Measurements from ENCODE around the gene TMEM178B. TPM values are rescaled to one million over a fixed set of nuclear protein-coding genes. Genes with fewer than 3 reads are reported as not detected.

Gene TMEM178B
- total RNA-seq, 6 experiments from 2014 or later = under 0.01 to 0.53 (median 0.13) TPM; not detected in 2

DNA sequence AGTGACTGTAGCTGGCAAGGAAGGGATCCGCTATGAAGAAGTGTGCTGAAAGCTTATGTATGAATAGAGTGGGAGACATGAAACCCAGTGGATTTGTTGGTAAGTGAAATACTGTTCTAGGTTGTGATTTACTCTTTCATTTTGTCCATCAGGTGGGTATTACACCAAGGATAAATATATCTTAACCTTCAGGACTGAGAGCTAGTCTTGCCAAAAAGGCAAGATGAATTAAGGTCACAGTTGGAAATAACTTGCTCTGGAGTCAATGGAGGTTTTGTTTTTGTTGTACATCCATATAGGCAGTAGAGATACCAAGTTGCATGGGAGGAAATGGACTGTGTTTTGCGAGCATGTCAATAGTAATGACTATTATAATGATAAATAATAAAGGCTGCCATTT, 190.6 kb downstream of the TMEM178B start:
- no peak overlapping the region for H3K4me3 ChIP-seq
- WGBS (ENCODE audit: insufficient coverage, low coverage, low lambda C conversion rate, missing lambda C conversion rate) = 71% methylated on average over 2 of the region's 2 CpGs
- H3K36me3 ChIP-seq = no peaks in the 10 kb centered on the region
- no peak overlapping the region for H3K27ac ChIP-seq
- no peaks in the 10 kb centered on the region for H3K4me1 ChIP-seq
- intact Hi-C loops (cut with DNase I) = no loop called here
- ATAC-seq = no peak
- no peaks in the 10 kb centered on the region for H3K27me3 ChIP-seq
- TF ChIP-seq, protein P1, sequence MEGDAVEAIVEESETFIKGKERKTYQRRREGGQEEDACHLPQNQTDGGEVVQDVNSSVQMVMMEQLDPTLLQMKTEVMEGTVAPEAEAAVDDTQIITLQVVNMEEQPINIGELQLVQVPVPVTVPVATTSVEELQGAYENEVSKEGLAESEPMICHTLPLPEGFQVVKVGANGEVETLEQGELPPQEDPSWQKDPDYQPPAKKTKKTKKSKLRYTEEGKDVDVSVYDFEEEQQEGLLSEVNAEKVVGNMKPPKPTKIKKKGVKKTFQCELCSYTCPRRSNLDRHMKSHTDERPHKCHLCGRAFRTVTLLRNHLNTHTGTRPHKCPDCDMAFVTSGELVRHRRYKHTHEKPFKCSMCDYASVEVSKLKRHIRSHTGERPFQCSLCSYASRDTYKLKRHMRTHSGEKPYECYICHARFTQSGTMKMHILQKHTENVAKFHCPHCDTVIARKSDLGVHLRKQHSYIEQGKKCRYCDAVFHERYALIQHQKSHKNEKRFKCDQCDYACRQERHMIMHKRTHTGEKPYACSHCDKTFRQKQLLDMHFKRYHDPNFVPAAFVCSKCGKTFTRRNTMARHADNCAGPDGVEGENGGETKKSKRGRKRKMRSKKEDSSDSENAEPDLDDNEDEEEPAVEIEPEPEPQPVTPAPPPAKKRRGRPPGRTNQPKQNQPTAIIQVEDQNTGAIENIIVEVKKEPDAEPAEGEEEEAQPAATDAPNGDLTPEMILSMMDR (IDR thresholded peaks at IDR 0.05) = no peak
- no peak for TF ChIP-seq POLR2A (IDR thresholded peaks at IDR 0.05)
- H3K9me3 ChIP-seq = no peaks in the 10 kb centered on the region
- DNase-seq = no peak

DNA sequence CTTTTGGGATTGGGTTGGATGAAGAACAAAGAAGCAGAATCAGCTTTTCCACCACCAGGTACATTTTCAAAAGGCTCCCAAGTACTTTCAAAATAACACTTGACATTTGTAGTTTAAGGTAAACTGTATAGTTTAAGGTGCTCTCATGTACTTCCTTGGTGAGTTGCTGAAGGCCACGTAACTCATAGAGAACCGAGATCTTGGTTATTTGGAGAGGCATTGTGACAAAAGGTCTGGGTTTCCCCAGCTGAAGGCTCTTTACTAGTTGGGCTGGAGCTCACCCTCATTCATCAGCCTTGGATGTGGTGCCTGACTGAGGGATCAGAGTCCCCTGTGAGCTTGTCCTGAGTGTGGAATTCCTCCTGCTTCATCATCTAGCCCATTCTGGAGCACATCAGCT, 191.8 kb downstream of the TMEM178B start:
- H3K27ac ChIP-seq = no peak overlapping the region
- 55% methylated on average over 2 of the region's 2 CpGs for WGBS (ENCODE audit: insufficient coverage, low coverage, low lambda C conversion rate, missing lambda C conversion rate)
- TF ChIP-seq, protein P1 (IDR thresholded peaks at IDR 0.05) = no peak
- no peak for TF ChIP-seq POLR2A (IDR thresholded peaks at IDR 0.05)
- ATAC-seq (no peak), DNase-seq (no peak)
- no peak overlapping the region for H3K4me3 ChIP-seq
- H3K9me3 ChIP-seq = no peaks in the 10 kb centered on the region
- intact Hi-C loops (cut with DNase I) = no loop called here
- no peaks in the 10 kb centered on the region for H3K36me3 ChIP-seq
- H3K4me1 ChIP-seq = no peaks in the 10 kb centered on the region
- no peaks in the 10 kb centered on the region for H3K27me3 ChIP-seq

- DNase-seq (no peak), ATAC-seq (no peak)
- no peaks in the 10 kb centered on the region for H3K36me3 ChIP-seq
- no peaks in the 10 kb centered on the region for H3K4me1 ChIP-seq
- no peak overlapping the region for H3K4me3 ChIP-seq
- 53% methylated on average over 3 of the region's 3 CpGs for WGBS (ENCODE audit: insufficient coverage, low coverage, low lambda C conversion rate, missing lambda C conversion rate)
- no peak for TF ChIP-seq POLR2A (IDR thresholded peaks at IDR 0.05)
- TF ChIP-seq, protein P1 (IDR thresholded peaks at IDR 0.05) = no peak
- no peak overlapping the region for H3K27ac ChIP-seq
- no peaks in the 10 kb centered on the region for H3K9me3 ChIP-seq
- no peaks in the 10 kb centered on the region for H3K27me3 ChIP-seq
- intact Hi-C loops (cut with DNase I) = no loop called here
Observed at GRCh38 chr7:141268614-141269013, 194.8 kb downstream of the TMEM178B start.

- ATAC-seq (peak in 1 of 4 donors; percentile 38), DNase-seq (peak in 1 of 3 donors; percentile 44)
- Histone ChIP-seq H3K36me3 (no peaks in the 10 kb centered on the region), H3K4me1 (no peaks in the 10 kb centered on the region), H3K27ac (no peak overlapping the region), H3K9me3 (no peaks in the 10 kb centered on the region), H3K4me3 (no peak overlapping the region), H3K27me3 (no peaks in the 10 kb centered on the region)
- WGBS (ENCODE audit: insufficient coverage, low coverage, low lambda C conversion rate, missing lambda C conversion rate) = 45% methylated on average over 4 of the region's 4 CpGs
- intact Hi-C loops (cut with DNase I) = no loop called here
- no peak for TF ChIP-seq POLR2A (IDR thresholded peaks at IDR 0.05)
- TF ChIP-seq, protein P1 (IDR thresholded peaks at IDR 0.05) = no peak
Observed at GRCh38 chr7:141271451-141271850, 197.6 kb downstream of the TMEM178B start.

DNA sequence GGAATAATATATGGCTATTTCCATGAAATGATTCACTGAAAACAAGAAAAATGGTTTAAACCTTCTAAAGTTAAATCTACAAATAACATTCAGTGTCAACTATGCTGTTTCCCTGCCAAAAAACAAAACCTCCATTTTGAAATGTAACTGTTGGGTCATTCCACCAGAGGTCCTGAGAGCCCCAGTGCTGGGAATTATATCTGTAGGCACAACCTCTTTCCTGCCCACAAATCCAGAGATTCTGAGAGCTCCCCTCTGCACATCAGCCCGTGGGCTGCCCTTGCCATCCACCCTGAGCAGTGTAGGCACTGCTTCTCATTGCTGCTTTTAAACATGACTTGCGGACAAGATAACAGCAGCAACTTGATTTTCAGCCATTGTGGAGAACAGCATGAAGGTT, 198.6 kb downstream of the TMEM178B start:
- 68% methylated on average over 2 of the region's 2 CpGs for WGBS (ENCODE audit: insufficient coverage, low coverage, low lambda C conversion rate, missing lambda C conversion rate)
- Histone ChIP-seq H3K27me3 (no peaks in the 10 kb centered on the region), H3K27ac (no peak overlapping the region), H3K4me3 (no peak overlapping the region), H3K9me3 (no peaks in the 10 kb centered on the region), H3K4me1 (no peaks in the 10 kb centered on the region), H3K36me3 (no peaks in the 10 kb centered on the region)
- ATAC-seq = no peak
- no peak for DNase-seq
- intact Hi-C loops (cut with DNase I) = no loop called here
- no peak for TF ChIP-seq POLR2A (IDR thresholded peaks at IDR 0.05)
- TF ChIP-seq, protein P1 (IDR thresholded peaks at IDR 0.05) = no peak

Measured in right lobe of liver (tissue), 6 donors.